ENCODE measurements around the gene FAM151A. TPM values are rescaled to one million over a fixed set of nuclear protein-coding genes. Genes with fewer than 3 reads are reported as not detected.

Gene FAM151A
- total RNA-seq, 1 donor from 2014 or later, result not detected

- no peak for DNase-seq (ENCODE audit: low read depth)
Measured at GRCh38 chr1:54604572-54605370, 18.6 kb downstream of the FAM151A start.

- no peak for DNase-seq (ENCODE audit: low read depth)
Measured at GRCh38 chr1:54604051-54604450, 19.3 kb downstream of the FAM151A start.

GRCh38 chr1:54603241-54603640, 20.1 kb downstream of the FAM151A start:
- no peak for DNase-seq (ENCODE audit: low read depth)

GRCh38 chr1:54602554-54602953, 20.8 kb downstream of the FAM151A start:
- DNase-seq (ENCODE audit: low read depth), result no peak

GRCh38 chr1:54601730-54602129, 21.6 kb downstream of the FAM151A start:
- no peak for DNase-seq (ENCODE audit: low read depth)

GRCh38 chr1:54600947-54601721, 22.2 kb downstream of the FAM151A start:
- DNase-seq (ENCODE audit: low read depth), result no peak

GRCh38 chr1:54599211-54599823, 24.0 kb downstream of the FAM151A start:
- DNase-seq (ENCODE audit: low read depth), result no peak

GRCh38 chr1:54597455-54598030, 25.8 kb downstream of the FAM151A start:
- DNase-seq (ENCODE audit: low read depth), result no peak

GRCh38 chr1:54596756-54597155, 26.6 kb downstream of the FAM151A start:
- DNase-seq (ENCODE audit: low read depth), result no peak

- DNase-seq (ENCODE audit: low read depth), result no peak
Measured at GRCh38 chr1:54595956-54596498, 27.3 kb downstream of the FAM151A start.

GRCh38 chr1:54594463-54594862, 28.9 kb downstream of the FAM151A start:
- DNase-seq (ENCODE audit: low read depth), result no peak

- DNase-seq (ENCODE audit: low read depth), result no peak
Measured at GRCh38 chr1:54593571-54594160, 29.7 kb downstream of the FAM151A start.

- DNase-seq (ENCODE audit: low read depth), result peak; percentile 29
Measured at GRCh38 chr1:54591127-54591756, 32.1 kb downstream of the FAM151A start.

- no peak for DNase-seq (ENCODE audit: low read depth)
Measured at GRCh38 chr1:54588377-54588776, 34.9 kb downstream of the FAM151A start.

- DNase-seq (ENCODE audit: low read depth), result peak; percentile 84
Measured at GRCh38 chr1:54585181-54586066, 37.9 kb downstream of the FAM151A start.

GRCh38 chr1:54584575-54584974, 38.8 kb downstream of the FAM151A start:
- peak; percentile 49 for DNase-seq (ENCODE audit: low read depth)

GRCh38 chr1:54583871-54584270, 39.5 kb downstream of the FAM151A start:
- DNase-seq (ENCODE audit: low read depth), result peak; percentile 91

- DNase-seq (ENCODE audit: low read depth), result peak; percentile 55
Measured at GRCh38 chr1:54583307-54583686, 40.0 kb downstream of the FAM151A start.

GRCh38 chr1:54582566-54583306, 40.6 kb downstream of the FAM151A start:
- DNase-seq (ENCODE audit: low read depth), result no peak

Data from myocyte (in vitro differentiated cells).